Heart right ventricle (tissue), 16 donors: ENCODE results near the gene KSR2. TPM values are rescaled to one million over a fixed set of nuclear protein-coding genes. Genes with fewer than 3 reads are reported as not detected.

Source experiments
- ATAC-seq, 8 donors: fragments of 200-7000 bp; cut with Tn5 transposase; one replicate each; pipeline ENCODE4 v1.9.1; 2020; ENCODE audit warnings: mild to moderate bottlenecking in 8 of 8, moderate library complexity in 8 of 8, moderate number of reproducible peaks in 1 of 8
- DNase-seq, 2 donors: peaks; one replicate each; pipeline ENCODE4 v3.0.0-alpha.2; 2020
- H3K27ac ChIP-seq, 10 donors: fragments of 200-600 bp; sonication (generic) in 2 of 10; one replicate each; pipeline versions ENCODE4 v1.5.0 to v1.8.0; 2020 to 2022; ENCODE audit warnings: mild to moderate bottlenecking in 3 of 10
- H3K27me3 ChIP-seq, 7 donors: fragments of 200-600 bp; one replicate each; pipeline ENCODE4 v1.8.0; 2021 to 2022; ENCODE audit warnings: mild to moderate bottlenecking in 2 of 7
- H3K36me3 ChIP-seq, 9 donors: fragments of 200-600 bp; sonication (generic) in 1 of 9; one replicate each; pipeline versions ENCODE4 v1.5.0 to v1.8.0; 2020 to 2022; ENCODE audit warnings: mild to moderate bottlenecking in 2 of 9
- H3K4me1 ChIP-seq, 9 donors: fragments of 200-600 bp; sonication (generic) in 1 of 9; one replicate each; pipeline versions ENCODE4 v1.5.0 to v1.8.0; 2020 to 2022; ENCODE audit warnings: mild to moderate bottlenecking in 4 of 9
- H3K4me3 ChIP-seq, 10 donors: fragments of 200-600 bp; sonication (generic) in 2 of 10; one replicate each; pipeline versions ENCODE4 v1.5.0 to v1.8.0; 2020 to 2022; ENCODE audit warnings: mild to moderate bottlenecking in 7 of 10, moderate library complexity in 2 of 10
- H3K9me3 ChIP-seq, 11 donors: fragments of 200-600 bp in 10 of 11; sonication (generic) in 2 of 11; one replicate each; pipeline versions ENCODE4 v1.5.0 to v1.8.0; 2013 to 2022; ENCODE audit warnings: mild to moderate bottlenecking in 2 of 11, control low read depth in 1 of 11, moderate library complexity in 1 of 11
- WGBS, 2 donors: extraction: QIAGEN DNeasy Blood & Tissue Kit; methylation state at CpG; one replicate each; pipeline ENCODE4 v1.1.7; 2013; ENCODE audit warnings: inconsistent platforms in 1 of 2; 5-methylcytosine and 5-hydroxymethylcytosine counted together
- intact Hi-C, 10 donors: fragments of 100-400 bp; cut with DNase I; formaldehyde crosslinking; loops; one replicate each; pipeline versions ENCODE4 v1.11.1 to v1.14.2; 2022
- polyA plus RNA-seq, 2 donors: library from polyadenylated mRNA; stranded (reverse); fragments of 200-250 nt; gene quantifications; one replicate each; pipeline ENCODE4 v1.2.3, GENCODE V29; 2013
- total RNA-seq, 10 donors: library from RNA; stranded (reverse); fragmentation: NEBNext Ultra II Directional in 3 of 10; extraction: Animal tissue kit (Norgen Biotek cat#: 25700) in 3 of 10; gene quantifications; one replicate each; pipeline versions ENCODE4 v1.2.1 to v1.2.4, GENCODE V29; 2021 to 2023
- TF ChIP-seq, protein P1 (sequence below), 9 donors: fragments of 200-600 bp; sonication (generic) in 2 of 9; IDR thresholded peaks; one replicate each; pipeline versions ENCODE4 v1.5.0 to v1.8.0; 2021 to 2022; ENCODE audit warnings: antibody characterized with exemption in 9 of 9, mild to moderate bottlenecking in 5 of 9, moderate library complexity in 1 of 9
- donor health status: Arrhythmogenic right ventricular cardiomyopathy.
- donor health status: ischemic (EF 13 %, LVEDD 7.1; RV severe dilation, severe dysfunction).
- donor health status: healthy with polysubstance abuse.
- donor health status: DM: no; HTN: yes; CAD: no.
- donor health status: DM: no; HTN: no; CAD: no.
- donor health status: ischemic (EF 25% LVEDD 6.9; RV normal size, moderate dysfunction).
- donor health status: ischemic (EF 25% LVEDD 5.7; RV mildly dilated, moderate dysfunction).
- donor health status: healthy.
- donor health status: DM: yes; HTN: yes; CAD: no.
- donor health status: Ischemic cardiomyopathy.
- donor health status: ischemic (EF 35%, LVEDD 5.7; RV mildly dilated, moderate dysfunction).
- donor health status: nonischemic (EF 11% LVEDD 7.7; RV severe dilation, severe dysfunction).
- donor health status: DM: yes; HTN: yes; CAD: no.
- donor health status: PGD.
- donor health status: ischemic (EF 29% LVEDD 5.4; RV normal size, mild dysfunction).
- donor health status: nonischemic (EF 23%, LVEDD 6.1; RV moderate dilation, normal function).

The KSR2 gene
- total and polyA plus RNA-seq, 12 donors = 0.02 TPM; not detected in 9

DNA sequence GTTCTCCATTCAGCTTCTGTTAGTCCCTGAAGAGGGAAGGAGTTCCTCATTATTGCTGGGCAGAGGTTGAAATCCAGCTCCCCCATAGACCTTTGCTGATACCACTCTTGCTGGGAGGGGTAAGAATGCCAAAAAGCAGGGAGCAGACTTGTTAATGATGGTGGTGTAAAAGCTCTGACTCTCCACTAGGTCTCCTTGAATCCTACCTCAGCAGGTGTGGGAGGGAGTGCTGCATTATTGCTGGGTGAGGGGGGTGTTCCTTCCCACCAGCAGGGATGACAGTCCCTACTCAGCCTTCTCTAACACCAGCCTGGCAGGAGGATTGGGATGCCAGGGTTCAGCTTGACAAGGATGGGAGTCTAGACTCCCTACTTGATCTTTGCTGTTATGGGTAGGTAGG is 421.6 kb downstream of the KSR2 start:
- TF ChIP-seq, protein P1, sequence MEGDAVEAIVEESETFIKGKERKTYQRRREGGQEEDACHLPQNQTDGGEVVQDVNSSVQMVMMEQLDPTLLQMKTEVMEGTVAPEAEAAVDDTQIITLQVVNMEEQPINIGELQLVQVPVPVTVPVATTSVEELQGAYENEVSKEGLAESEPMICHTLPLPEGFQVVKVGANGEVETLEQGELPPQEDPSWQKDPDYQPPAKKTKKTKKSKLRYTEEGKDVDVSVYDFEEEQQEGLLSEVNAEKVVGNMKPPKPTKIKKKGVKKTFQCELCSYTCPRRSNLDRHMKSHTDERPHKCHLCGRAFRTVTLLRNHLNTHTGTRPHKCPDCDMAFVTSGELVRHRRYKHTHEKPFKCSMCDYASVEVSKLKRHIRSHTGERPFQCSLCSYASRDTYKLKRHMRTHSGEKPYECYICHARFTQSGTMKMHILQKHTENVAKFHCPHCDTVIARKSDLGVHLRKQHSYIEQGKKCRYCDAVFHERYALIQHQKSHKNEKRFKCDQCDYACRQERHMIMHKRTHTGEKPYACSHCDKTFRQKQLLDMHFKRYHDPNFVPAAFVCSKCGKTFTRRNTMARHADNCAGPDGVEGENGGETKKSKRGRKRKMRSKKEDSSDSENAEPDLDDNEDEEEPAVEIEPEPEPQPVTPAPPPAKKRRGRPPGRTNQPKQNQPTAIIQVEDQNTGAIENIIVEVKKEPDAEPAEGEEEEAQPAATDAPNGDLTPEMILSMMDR (IDR thresholded peaks at IDR 0.05) = no peak
- Histone ChIP-seq H3K4me3 (no peak overlapping the region), H3K36me3 (no peaks in the 10 kb centered on the region), H3K4me1 (no peaks in the 10 kb centered on the region), H3K27ac (no peak overlapping the region), H3K27me3 (peaks cover 0 to 11% (median 0%) of the 10 kb centered on the region in 7 donors), H3K9me3 (peaks cover 0 to 23% (median 0%) of the 10 kb centered on the region in 11 donors)
- ATAC-seq (no peak), DNase-seq (no peak)
- intact Hi-C loops = no loop called here

DNA sequence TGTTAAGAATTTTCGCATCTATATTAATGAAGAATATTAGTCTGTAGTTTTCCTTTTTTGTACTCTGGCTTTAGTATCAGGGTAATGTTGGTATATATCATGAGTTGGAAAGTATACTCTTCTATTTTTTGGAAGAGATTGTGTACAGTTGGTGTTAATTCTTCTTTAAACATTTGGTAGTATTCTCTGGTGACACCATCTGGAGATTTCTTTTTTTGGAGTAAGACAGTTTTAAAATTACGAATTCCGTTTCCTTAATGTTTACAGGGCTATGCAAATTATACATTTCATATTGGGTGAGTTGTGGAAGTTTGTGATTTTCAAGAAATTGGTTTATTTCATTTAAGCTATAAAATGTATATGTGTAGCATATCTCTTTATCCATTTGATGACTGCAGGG is 423.6 kb downstream of the KSR2 start:
- peaks cover 0 to 13% (median under 1%) of the 10 kb centered on the region in 7 donors for H3K27me3 ChIP-seq
- WGBS, 2 donors = 82 to 88% methylated on average over 3 of the region's 3 CpGs
- ATAC-seq (no peak), DNase-seq (no peak)
- intact Hi-C loops = no loop called here
- no peak overlapping the region for H3K4me3 ChIP-seq
- TF ChIP-seq, protein P1 (IDR thresholded peaks at IDR 0.05) = no peak
- H3K4me1 ChIP-seq = no peaks in the 10 kb centered on the region
- H3K27ac ChIP-seq = no peak overlapping the region
- H3K36me3 ChIP-seq = no peaks in the 10 kb centered on the region
- peaks cover 0 to 22% (median 0%) of the 10 kb centered on the region in 11 donors for H3K9me3 ChIP-seq

DNA sequence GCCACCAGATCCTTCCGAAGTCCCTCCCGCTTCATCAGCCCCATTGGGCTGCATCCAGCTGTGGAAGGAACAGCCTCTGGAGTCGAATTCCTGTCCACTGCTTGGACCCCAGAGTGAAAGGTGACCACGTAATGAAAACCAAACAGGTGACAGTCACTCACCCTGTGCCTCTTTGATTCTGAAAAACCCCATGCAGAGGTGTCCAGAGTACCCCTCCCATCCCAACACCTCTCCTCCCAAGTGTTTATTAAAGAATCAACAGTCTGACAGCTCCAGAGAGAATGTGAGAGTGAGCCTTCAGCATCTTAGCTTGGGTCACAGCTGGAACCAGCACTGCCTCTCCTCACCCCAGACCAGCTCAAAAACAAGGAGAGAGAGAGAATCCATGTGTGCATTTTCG is 428.8 kb downstream of the KSR2 start:
- Histone ChIP-seq H3K9me3 (peaks cover 0 to 6% (median 0%) of the 10 kb centered on the region in 11 donors), H3K4me1 (no peaks in the 10 kb centered on the region), H3K27me3 (peaks cover 0 to 17% (median 7%) of the 10 kb centered on the region in 7 donors), H3K4me3 (no peak overlapping the region), H3K27ac (no peak overlapping the region), H3K36me3 (no peaks in the 10 kb centered on the region)
- ATAC-seq = no peak
- intact Hi-C loops = no loop called here
- WGBS, 2 donors = 35 to 37% methylated on average over 5 of the region's 5 CpGs
- TF ChIP-seq, protein P1 (IDR thresholded peaks at IDR 0.05) = no peak
- no peak for DNase-seq

DNA sequence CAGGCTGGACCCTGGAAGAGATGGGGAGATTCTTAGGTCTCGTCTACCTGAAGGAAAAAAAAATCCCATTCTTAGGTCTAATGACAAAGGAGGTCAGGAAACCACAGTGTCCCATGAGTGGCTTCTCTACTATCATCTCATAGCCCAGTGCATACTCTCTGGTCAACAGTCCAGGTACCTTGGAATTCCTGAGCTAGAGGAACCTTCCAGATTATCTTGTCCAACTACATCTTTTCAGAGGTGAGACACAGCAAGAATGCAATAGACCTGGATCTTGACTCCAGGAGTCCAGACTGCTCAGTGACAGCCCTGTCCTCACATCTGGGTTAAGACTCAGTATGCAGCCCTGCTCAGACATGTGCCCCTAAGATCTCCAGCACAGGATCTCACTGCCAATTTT is 429.9 kb downstream of the KSR2 start:
- Histone ChIP-seq H3K4me1 (no peaks in the 10 kb centered on the region), H3K36me3 (no peaks in the 10 kb centered on the region), H3K4me3 (no peak overlapping the region), H3K9me3 (peaks cover 0 to 5% (median 0%) of the 10 kb centered on the region in 11 donors), H3K27me3 (peaks cover 0 to 17% (median 7%) of the 10 kb centered on the region in 7 donors), H3K27ac (no peak overlapping the region)
- no peak for DNase-seq
- ATAC-seq = no peak
- TF ChIP-seq, protein P1 (IDR thresholded peaks at IDR 0.05) = no peak
- 53 to 71% methylated on average over 1 of the region's 1 CpG for WGBS, 2 donors
- intact Hi-C loops = no loop called here
